Stimulated activated CD4-positive, alpha-beta T cell treated with anti-CD3 and anti-CD28 coated beads, Interleukin-4, amount 100 ng/mL, for 1 hour (primary cell): Measurements from ENCODE around the gene SYP.
"Not testable (repeated sequence)": the region's sequence is repeated elsewhere in the genome, so short reads cannot be mapped to it uniquely, and the experiment has no call there.

Experiments
- DNase-seq: peaks from one replicate; pipeline ENCODE4 v3.0.0-alpha.2; 2020

SYP gene

DNA sequence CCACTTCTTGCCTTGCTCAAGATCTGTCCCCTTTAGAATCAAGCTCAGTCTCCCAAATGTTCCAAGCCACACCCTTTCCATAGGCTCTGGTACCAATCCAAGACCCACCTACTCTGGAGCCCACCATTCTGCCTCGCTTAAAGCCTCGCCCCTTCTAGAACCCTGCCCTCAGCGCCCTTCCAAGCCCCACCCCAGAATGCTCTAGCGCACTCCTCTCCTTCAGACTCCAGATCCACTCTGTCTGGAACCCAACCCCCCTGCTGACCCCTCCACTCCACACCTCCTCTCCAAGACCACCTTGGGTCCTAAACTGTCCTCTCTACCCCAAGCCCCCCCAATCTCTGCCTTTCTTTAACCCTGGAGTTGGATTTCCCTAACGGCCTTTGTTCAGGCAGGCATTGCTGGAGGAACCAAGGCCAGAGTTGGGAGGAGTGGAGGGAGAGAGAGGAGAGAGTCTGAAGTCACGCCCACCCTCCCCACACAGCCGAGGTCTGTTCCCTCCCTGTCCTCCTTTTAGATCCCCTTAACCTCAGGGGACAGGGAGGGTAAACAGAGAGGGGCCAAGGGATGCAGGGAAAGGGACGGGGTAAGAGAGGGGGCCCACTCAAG is 11.4 kb downstream of the SYP start:
- DNase-seq = no peak

DNA sequence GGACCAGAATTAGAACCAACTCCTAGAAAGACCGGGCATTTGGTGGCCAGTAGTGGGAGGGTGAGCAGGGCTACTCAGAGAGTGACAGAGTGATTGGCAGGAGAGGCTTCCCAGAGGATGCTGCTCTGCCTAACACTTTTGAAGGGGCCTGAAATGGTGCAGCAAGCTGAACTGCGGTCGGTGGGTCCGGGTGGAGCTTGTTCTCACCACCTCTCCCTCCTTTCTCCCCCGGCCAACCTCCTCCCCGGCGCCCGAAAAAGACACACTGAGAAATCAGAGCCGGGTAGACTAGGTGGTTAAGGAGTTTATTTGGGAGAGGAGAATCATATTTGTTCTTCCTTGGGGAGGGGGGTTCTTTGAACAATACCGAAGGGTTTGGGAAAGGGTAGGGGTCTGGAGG is 12.5 kb downstream of the SYP start:
- DNase-seq = no peak

DNA sequence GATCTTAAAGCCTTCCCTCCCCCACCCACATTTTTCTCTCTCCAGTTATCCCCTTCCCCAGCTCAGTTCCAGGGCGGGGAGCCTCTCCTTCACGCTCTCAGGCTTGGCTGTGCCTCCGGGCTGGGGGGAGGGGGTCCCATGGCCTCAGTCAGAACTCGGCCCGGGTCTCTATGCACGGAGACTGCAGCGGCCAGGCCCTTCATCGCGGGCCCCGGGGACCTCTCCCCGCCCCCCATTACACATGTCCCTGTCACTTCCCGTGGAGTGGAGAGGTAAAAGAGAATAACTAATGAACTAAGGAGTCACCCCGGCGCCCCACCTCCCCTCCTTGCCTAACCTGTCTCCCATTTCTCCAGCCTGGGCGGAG is 13.0 kb downstream of the SYP start:
- no peak for DNase-seq

DNA sequence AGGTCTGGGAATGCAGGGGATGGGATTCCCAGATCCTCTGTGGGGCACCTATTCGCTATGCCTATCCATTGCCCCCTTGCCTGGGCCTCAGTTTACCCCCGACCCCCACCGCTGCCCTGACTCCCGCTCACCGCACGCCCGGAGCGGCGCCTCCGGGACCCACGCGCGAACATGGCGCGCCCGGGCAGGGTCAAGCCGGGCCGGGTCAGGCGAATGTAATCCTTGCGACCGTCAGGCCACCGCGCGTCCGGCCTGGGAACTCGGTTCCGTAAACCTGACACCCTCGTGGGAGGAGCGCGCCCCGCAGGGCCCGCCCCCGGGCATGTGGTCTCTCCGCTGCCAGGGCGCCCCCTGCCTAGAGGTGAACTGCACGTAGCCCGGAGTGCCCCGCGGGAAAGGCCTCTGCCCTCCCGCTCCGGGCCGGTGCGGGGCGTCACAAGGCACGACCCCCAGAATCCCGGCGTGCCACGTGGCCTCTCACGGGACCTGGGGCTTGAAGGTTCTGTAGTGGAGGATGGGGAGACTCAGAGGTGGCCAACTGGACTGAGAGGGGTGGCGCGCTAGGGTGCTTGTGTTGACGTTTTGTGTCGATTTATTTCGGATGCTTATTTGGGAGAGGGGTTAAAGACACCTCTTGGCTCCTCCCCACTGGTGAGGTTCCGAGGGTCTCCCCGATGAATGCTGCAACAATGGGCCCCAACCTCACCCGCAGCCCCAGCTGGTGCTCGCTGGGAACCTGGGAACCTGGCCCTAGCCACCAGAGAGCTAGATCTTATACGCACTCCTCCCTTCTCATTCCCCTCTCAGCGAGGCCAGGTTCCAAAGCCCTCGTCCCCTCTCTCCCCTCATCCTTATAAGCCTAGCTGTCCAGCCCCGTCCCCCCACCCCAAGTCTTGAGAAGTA is 13.6 kb downstream of the SYP start, which contains the start of gene PRICKLE3:
TSS of gene PRICKLE3 (minus strand) at position 249 of the 903 bp plus-strand sequence. CDS start at position 173, 76 bp downstream.
- peak; percentile 75 for DNase-seq

DNA sequence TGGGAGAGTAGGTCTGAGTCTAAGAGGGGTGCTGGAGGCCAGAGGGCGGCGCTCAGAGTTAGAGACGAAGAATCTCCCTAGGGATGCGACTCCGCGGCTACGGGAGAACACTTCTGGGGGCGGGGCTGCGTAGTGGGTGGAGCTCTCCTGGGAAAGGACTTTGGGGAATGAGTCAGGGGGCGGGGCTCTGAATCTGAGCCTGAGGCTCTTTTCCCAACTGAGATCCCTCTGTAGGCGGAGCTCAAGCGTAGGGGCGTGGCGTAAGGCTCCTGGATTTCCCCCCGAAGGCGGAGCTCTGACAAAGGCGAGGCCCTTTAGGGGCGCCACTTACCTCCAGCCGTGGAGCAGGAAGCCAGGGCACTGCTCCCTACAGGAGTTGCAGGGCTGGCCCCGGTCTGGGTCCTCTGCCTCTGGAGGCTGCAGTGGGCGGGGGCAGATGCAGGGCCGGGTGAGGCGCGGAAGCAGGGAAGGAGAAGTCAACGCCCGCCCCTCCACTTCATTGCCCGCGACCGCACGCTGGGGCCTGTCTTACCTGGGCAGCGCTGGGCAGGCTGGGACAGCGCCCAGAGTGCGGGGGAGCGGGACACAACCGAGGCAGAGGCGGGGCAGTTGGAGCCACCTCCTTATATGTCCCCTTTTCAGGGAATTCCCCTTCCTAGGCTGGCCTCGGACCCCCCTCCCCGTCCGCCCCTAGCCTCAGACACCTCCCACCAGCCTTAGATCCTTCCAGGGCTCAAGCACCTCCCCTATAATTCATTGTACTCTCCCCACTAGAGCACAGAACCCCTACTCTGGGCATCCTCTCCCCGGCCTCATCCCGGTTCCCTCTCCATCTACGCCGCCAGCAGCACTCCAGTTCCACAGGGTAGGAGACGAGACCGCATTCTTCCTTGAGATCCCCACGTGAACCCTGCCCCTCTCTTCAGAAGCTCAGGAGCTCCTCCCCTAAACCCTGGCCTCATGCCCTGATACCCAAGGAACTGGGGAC is 15.4 kb downstream of the SYP start:
- peak; percentile 29 for DNase-seq

DNA sequence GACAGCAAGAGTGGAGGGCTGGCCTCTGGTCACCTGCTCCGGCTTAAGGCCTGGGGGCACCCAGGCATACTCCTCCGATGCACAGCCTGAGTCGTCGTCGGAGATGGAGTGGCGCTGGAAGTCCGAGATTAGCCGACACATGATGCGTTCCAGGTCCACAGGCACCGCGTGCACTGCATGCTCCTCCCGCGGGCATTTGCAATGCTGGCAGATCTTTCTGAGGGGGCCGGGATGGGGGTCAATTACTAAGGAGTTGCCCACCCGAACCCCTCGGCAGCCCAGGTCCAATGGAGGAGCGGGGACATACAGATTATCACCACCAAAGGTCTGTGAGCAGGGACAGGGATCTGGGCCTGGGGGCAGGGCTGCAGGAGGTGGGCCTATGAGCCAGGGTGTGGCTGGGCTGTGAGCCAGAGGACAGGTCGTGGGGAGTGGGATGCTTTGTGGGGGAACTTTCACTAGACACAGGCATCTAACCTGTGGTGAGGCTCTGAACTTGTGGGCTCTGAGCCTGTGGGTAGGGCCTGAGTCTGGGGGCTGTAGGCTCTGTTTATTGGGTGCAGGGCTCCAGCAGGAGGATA is 16.2 kb downstream of the SYP start:
- no peak for DNase-seq

DNA sequence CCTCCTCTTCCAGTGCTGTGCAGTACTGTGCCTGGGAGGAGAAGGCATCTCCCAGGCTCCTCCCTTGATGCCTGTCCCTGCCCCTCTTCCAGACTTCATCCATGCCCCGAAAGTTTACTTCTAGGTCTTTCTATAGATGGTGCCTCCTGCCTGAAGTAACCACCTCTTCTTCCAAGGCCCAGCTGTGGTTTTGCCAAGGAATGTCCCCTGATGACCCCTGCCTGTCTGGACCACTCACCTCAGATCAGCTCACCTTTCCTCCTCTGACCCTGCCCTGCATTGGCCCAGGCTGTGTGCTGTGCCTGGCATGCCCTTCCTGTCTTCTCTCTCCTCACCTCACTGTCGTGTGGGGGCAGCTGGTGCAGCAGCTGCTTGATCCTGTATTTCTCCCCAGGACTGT is 20.6 kb downstream of the SYP start:
- no peak for DNase-seq

DNA sequence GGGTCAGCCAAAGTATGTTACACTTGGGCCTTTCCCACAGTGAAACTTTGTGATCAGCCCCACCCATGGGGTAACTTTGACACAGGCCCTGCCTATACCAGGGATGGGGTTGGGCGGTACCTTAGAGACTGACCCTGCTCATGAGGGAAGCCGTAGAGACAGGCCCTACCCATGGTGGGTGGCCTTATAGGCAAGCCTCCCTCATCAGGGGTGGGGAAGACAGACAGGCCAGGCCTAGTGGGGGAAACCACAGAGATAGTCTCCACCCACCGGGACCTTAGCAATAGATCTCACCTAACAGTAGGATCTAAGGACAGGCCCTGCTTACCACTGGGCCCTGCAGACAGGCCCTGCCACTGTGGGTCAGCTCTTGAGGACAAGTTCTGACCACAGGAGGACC is 21.5 kb downstream of the SYP start:
- no peak for DNase-seq

DNA sequence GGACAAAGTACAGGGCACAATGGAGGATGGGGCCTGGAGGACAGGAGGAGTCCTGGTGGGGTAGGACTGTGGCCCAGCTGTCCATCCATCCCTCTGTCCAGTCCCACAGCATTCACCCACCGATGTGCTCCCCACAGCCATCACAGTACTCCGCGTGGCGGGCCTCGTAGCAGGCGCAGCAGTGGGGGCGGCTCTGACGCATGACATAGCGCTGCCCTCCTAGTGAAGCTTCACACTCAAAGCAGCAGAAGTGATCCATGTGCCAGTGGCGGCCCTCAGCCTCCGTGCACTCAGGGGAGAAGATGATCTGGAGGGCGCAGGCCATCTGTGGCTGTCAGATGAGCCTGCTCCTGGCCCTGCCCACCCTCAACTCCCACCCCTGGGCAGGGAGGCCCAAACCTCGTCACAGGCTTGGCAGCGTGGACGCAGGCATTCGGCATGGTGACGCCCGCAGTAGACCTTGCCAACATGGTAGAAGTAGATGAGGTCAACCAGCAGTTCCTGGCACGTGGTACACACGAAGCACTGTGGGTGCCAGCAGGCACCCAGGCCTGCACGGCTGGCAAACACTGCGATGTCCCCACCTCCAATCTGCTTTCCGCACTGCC is 22.0 kb downstream of the SYP start:
- no peak for DNase-seq

DNA sequence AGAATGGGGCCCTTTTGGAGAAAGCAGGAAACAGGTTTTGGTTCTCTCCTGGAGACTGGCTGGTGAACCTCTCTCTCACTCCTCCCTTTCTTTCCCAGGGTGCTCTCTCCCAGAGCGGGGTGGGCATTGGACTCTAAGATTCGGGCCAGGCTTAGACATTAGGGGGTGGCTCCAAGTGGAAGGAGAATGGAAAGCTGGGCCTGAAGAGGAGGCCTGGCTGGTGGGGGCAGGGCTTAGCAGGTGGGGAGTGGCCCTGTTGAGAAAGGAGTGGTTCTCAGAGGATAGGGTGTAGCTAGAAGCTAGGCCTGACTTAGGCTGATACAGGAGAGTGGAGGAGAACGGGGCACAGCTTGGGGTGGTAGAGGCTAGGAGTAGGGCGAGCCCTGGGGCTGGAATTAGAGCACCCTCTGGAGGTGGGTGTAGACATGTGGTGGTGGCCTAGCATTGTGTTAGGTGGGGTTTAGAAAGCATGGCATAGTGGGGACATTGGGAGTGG is 22.6 kb downstream of the SYP start:
- no peak for DNase-seq

DNA sequence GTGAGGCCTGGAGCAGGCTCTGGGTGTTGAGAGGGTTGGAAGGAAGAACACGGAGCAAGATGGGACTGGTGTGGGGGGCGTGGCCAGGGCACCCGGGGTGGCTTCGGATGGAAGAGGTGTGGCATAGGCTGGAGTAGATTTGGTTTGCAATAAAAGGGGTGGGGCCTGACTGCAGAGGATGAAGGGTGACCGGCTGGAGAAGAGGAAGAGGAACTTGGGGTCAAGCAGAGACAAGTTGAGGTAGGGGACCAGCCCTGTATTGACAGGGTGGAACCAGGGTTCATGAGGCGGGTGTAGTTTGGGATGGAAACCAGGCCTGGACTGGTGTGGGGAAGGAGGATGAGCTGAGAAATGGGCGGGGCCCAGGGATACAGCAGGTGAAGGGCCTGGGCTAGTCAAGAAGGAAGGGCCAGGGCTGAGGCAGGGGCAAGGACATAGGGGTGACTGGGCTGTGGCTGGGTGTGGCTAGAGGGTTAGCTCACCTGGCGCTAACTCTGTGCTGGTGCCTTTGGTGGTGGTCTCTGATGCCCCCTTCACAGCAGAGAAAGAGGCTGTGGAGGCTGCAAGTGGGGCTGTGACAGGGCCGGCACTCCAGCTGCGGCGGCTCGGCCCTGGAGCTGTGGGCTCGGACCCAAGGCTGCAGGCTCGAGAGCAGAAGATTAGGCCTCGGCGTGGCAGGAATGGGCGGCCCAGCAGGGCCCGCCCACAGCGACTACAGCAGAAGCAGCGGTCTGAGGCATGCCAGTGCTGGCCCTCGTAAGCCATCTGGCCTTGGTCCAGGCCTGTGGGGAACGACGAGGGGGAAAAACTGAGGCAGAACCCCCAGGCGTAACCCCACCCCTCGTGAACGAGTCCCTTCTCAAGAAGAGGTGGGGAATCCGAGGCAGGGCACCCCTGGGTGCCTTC is 23.3 kb downstream of the SYP start:
- no peak for DNase-seq

DNA sequence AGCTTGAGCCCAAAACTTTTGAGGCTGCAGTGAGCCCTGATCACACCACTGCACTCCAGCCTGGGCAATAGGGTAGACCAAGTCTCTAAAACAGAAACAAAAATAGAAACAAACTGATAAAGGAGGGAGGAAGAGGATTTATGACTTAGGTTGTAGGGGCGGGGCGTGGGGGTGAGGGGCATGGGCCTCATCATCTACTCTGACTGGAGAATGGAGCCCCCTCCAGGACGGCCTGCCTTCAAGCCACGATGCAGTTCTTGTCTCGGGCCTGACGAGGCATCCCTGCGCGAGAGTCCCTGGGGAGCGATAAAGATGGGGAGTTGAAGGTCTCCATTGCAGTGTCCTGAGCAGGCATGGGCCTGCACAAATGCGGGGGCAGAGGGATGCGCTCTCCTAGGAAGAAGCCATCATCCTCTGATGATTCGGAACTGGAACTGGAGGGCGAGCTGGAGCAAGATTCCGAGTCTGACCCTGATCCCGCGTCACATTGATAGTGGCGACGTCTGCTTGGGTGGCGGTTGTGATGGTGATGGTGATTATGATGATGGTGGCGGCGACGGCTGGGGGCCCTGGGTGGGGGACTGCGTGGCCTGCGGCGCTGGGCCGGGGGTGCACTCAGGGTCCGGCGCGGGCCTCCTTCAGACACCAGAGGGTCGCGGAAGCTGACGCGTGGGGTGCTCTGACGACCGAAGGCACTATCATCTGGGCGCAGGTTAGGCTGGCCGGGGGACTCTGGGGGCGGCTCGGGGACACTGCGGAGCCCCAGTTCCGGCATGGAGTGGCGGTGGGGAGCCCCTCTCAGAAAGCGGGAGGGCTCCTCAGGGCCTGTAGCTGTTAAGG is 24.3 kb downstream of the SYP start:
- DNase-seq = no peak

DNA sequence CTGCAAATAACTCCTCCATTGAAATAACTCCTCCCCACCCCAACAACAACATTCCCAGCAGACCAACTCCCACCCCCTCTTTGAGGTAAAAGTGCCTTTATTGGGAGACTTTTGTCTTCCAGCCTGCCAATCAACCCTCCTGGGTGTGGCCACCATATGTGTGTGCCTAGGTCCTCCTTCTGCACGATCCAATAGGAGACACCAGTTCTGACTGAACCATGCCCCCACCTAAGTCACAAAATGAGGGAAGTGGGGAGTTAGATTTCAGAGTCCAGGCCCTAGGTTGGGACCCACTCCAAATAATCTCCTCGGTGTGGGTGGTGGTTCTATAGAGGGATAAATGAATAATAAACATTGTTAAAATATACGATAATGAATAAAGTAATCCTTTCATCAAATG is 25.3 kb downstream of the SYP start:
- DNase-seq = no peak

DNA sequence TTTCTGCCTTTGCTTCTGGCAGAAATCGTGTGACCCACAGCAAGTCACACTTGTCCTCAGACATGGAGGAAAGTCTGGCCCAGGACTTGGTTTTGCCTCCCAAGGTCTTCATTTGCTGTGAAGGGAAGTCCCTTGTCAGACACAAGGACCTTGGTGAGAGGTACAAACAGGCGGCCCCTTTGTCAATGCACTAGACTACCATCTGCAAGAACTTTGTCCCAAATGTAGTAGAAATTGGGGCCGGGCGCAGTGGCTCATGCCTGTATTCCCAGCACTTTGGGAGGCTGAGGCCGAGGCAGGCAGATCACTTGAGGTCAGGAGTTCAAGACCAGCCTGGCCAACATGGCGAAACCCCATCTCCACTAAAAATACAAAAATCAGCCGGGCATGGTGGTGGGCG is 26.4 kb downstream of the SYP start:
- not testable (repeated sequence) for DNase-seq

DNA sequence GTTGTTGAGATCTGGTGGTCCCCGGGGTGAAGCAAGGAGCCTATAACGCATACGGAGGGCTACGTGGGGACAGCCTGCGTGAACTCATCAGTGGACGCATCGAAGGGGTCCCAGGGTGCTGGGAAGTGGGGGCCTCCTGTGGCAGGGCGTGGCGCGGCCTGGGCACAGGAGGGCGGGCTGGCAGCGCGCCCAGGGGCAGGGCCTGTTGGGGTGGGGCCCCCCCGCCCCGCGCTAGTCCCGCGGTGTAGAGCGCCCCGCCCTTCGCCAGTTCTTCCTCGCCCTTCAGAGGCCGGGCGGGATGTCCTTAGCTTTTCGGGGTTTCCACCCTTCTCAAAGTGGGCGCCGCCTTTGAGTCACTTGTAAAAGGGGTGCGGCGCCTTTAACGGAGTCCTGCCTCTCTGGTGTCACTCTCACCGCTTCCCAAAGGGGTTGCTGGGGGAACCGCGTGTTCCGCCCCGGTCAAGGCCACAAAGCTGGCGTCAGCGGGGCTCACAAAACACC is 27.7 kb downstream of the SYP start:
- DNase-seq = peak; percentile 63

DNA sequence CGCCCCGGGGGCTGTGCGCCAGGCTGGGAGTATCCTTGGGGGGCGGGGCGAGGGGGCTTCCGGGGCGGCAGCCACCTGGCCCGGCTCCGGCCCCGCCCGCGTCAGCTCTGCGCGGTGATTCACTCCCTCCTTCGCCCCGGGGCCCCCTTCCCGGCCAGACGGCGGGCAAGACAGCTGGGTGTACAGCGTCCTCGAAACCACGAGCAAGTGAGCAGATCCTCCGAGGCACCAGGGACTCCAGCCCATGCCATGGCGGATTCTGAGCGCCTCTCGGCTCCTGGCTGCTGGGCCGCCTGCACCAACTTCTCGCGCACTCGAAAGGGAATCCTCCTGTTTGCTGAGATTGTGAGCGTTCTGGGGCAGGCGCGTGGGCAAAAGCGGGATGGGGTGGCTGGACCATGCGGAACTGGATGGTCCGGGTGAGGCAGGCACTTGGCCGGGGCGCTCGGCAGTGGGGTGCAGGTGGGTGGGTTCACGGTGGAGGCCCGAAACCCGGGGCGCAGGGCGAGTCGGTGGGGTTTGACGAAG is 28.2 kb downstream of the SYP start, which contains the start of gene PLP2:
TSS of gene PLP2 (plus strand) at position 147 of the 528 bp plus-strand sequence. CDS start at position 250, 103 bp downstream.
- peak; percentile 71 for DNase-seq

DNA sequence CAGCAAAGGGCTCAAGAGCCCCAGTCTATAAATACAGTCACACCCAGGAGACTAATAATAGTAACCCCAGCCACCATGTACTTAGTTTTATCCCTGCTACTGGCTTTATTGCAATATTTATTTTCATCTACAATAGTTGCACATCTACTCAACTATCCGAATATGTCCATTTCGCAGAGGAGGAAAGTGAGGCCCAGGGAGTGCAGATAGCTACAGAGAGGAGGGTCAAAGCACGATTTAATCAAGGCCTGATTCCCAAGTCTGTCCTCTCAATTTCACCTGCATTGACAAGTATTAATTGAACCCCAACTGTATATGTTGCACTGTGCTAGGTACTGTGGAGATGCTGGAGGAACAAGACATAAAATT is 32.3 kb downstream of the SYP start:
- DNase-seq = no peak

DNA sequence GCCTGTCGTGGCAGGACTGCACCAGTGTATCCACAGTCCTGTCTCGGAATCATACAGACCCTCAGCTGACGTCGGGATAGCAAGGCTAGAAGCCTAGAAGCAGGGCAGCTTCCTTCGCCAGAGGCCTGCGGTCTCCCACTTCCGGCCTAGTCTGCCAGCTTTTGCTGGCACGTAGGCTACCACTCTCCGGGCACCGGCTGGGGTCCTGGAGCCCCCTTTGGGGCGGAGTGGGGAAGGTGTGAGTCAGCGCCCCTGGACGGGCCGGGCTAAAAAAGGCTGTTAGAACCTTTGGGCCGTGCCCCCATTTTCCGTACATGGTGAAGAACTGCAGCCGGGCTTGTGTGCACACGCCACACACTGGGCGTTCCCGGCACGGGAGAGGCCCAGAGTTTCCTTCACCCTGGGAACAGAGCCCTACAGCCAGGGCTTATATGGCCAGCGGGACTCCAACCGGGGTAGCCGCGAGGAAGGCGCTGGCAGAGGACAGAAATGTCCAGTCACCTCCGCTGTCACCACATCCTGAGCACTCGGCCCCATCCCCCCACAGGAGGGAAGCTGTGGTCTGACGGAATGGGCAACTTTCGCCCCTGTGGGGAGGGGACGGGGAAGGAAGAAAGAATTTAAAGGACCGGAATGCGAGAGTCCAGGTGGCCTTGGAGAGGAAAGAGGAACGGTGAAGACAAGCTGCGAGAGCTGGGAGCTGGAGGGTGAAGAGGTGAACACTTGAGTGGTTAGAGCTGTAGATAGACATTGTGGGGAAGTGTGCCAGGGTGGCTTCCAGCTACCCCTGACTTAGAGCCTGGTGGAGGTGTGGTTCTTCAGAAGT is 32.9 kb downstream of the SYP start:
- DNase-seq = peak; percentile 51
